CD14-positive monocyte (primary cell): Measurements from ENCODE around the gene SPIRE2. TPM values are rescaled to one million over a fixed set of nuclear protein-coding genes. Genes with fewer than 3 reads are reported as not detected.

ENCODE experiments used
- DNase-seq, 3 donors: peaks; one replicate each; pipeline ENCODE4 v3.0.0-alpha.2; 2011 to 2022
- H2AFZ ChIP-seq: 2 replicates; pipeline ENCODE4 v1.6.0; 2012; ENCODE audit warnings: mild to moderate bottlenecking, low read depth, low read length, inconsistent platforms; ENCODE audit not compliant: insufficient read depth, poor library complexity, severe bottlenecking
- H3K27ac ChIP-seq, 2 donors: 1 replicate in 1 of 2; 2 replicates in 1 of 2; pipeline ENCODE4 v1.5.1; 2012 to 2013; ENCODE audit warnings: low read length in 2 of 2, control low read depth in 1 of 2, inconsistent platforms in 1 of 2, low read depth in 1 of 2, mild to moderate bottlenecking in 1 of 2
- H3K27me3 ChIP-seq, 2 donors: one replicate each; pipeline versions ENCODE4 v1.6.0 to v1.6.1; 2011 to 2013; ENCODE audit warnings: low read length in 2 of 2; ENCODE audit not compliant: control insufficient read depth in 2 of 2, insufficient read depth in 2 of 2
- H3K36me3 ChIP-seq, 2 donors: replicated peaks in 1 of 2; 1 replicate in 1 of 2; 2 replicates in 1 of 2; pipeline versions ENCODE4 v1.5.1 to v1.6.1; 2012 to 2013; ENCODE audit warnings: low read length in 2 of 2, control low read depth in 1 of 2, inconsistent platforms in 1 of 2, mild to moderate bottlenecking in 1 of 2; ENCODE audit not compliant: insufficient read depth in 2 of 2, control insufficient read depth in 1 of 2
- H3K4me1 ChIP-seq, 2 donors: 1 replicate in 1 of 2; 2 replicates in 1 of 2; pipeline versions ENCODE4 v1.5.1 to v1.6.1; 2012 to 2013; ENCODE audit warnings: low read length in 2 of 2, control low read depth in 1 of 2, inconsistent platforms in 1 of 2, mild to moderate bottlenecking in 1 of 2, moderate library complexity in 1 of 2; ENCODE audit not compliant: insufficient read depth in 2 of 2, control insufficient read depth in 1 of 2
- H3K4me2 ChIP-seq: replicated peaks from 2 replicates; pipeline ENCODE3; 2012; ENCODE audit warnings: low read length, moderate library complexity, mild to moderate bottlenecking; ENCODE audit not compliant: poor library complexity, severe bottlenecking; ENCODE audit errors: extremely low read depth
- H3K4me3 ChIP-seq, 3 experiments: fragments of 200-600 bp in 1 of 3; sonication (generic) in 1 of 3; replicated peaks in 1 of 3; 1 replicate in 2 of 3; 2 replicates in 1 of 3; pipeline ENCODE4 v1.5.1; 2011 to 2013; ENCODE audit warnings: low read length in 3 of 3, mild to moderate bottlenecking in 3 of 3, control low read depth in 2 of 3, low read depth in 2 of 3, inconsistent platforms in 1 of 3, moderate library complexity in 1 of 3
- H3K79me2 ChIP-seq: 2 replicates; pipeline ENCODE4 v1.6.0; 2012; ENCODE audit warnings: mild to moderate bottlenecking, control low read depth, inconsistent platforms, low read length, moderate library complexity; ENCODE audit not compliant: insufficient read depth
- H3K9ac ChIP-seq: 2 replicates; pipeline ENCODE4 v1.6.0; 2017; ENCODE audit warnings: low read length, mild to moderate bottlenecking; ENCODE audit not compliant: insufficient read depth, poor library complexity, severe bottlenecking
- H3K9me3 ChIP-seq, 2 donors: replicated peaks in 1 of 2; 1 replicate in 1 of 2; 2 replicates in 1 of 2; pipeline versions ENCODE4 v1.5.1 to v1.6.1; 2012 to 2013; ENCODE audit warnings: low read length in 2 of 2, control low read depth in 1 of 2; ENCODE audit not compliant: control insufficient read depth in 1 of 2, insufficient read depth in 1 of 2
- H4K20me1 ChIP-seq: 2 replicates; pipeline ENCODE4 v1.6.0; 2012; ENCODE audit warnings: mild to moderate bottlenecking, low read length, control low read depth, moderate library complexity; ENCODE audit not compliant: insufficient read depth
- H3K27ac Mint-ChIP-seq, 7 donors: one replicate each; pipeline ENCODE4 v1.8.0; 2020; ENCODE audit warnings: mild to moderate bottlenecking in 7 of 7, mixed read lengths in 7 of 7, moderate library complexity in 6 of 7, inconsistent platforms in 2 of 7
- H3K27me3 Mint-ChIP-seq, 3 donors: one replicate each; pipeline ENCODE4 v1.8.0; 2021 to 2022; ENCODE audit warnings: low read depth in 3 of 3, mild to moderate bottlenecking in 3 of 3, mixed read lengths in 3 of 3, moderate library complexity in 3 of 3, inconsistent platforms in 1 of 3
- H3K36me3 Mint-ChIP-seq, 2 donors: one replicate each; pipeline ENCODE4 v1.8.0; 2020; ENCODE audit warnings: mixed read lengths in 2 of 2, inconsistent platforms in 1 of 2, mild to moderate bottlenecking in 1 of 2
- H3K4me1 Mint-ChIP-seq: one replicate; pipeline ENCODE4 v1.8.0; 2020; ENCODE audit warnings: mild to moderate bottlenecking, mixed read lengths
- H3K4me3 Mint-ChIP-seq, 2 donors: one replicate each; pipeline ENCODE4 v1.8.0; 2020; ENCODE audit warnings: mild to moderate bottlenecking in 2 of 2, mixed read lengths in 2 of 2, moderate library complexity in 1 of 2
- H3K9me3 Mint-ChIP-seq, 7 donors: one replicate each; pipeline ENCODE4 v1.8.0; 2020 to 2022; ENCODE audit warnings: mixed read lengths in 7 of 7, mild to moderate bottlenecking in 6 of 7, moderate library complexity in 6 of 7, inconsistent platforms in 2 of 7
- CTCF ChIP-seq: fragments of 200-600 bp; IDR thresholded peaks from one replicate; pipeline ENCODE4 v1.8.0; 2022; ENCODE audit warnings: antibody characterized with exemption, mild to moderate bottlenecking
- WGBS: methylation state at CpG from one replicate; pipeline ENCODE4 v1.1.5; 2013; ENCODE audit warnings: missing lambda C conversion rate; ENCODE audit not compliant: insufficient coverage; 5-methylcytosine and 5-hydroxymethylcytosine counted together
- intact Hi-C, 2 donors: fragments of 100-400 bp; cut with micrococcal nuclease; formaldehyde crosslinking; loops; one replicate each; pipeline versions ENCODE4 v1.15.0 to v1.15.1; 2023
- polyA plus RNA-seq, 3 donors: library from polyadenylated mRNA; depleted of rRNA in 1 of 3; unstranded in 2 of 3; stranded (reverse) in 1 of 3; fragments of 300-500 nt in 2 of 3; fragments of >200 nt in 1 of 3; fragmentation: Illumina TruSeq in 2 of 3; gene quantifications; 1 replicate in 2 of 3; 2 replicates in 1 of 3; pipeline ENCODE4 v1.2.3, GENCODE V29; 2012 to 2021

Gene SPIRE2
- polyA plus RNA-seq, 3 donors, result 0.09 to 1.2 TPM; not detected in 1

- H2AFZ ChIP-seq, result no peak overlapping the region
- H3K27me3 ChIP-seq, result no peaks in the 10 kb centered on the region
- no peak for TF ChIP-seq CTCF
- no peak overlapping the region for H3K9ac ChIP-seq
- H3K27ac Mint-ChIP-seq, result no peak overlapping the region
- H3K27me3 Mint-ChIP-seq, result peaks cover 0 to 1% (median 1%) of the 10 kb centered on the region in 3 donors
- DNase-seq, result no peak
- peaks cover 10 to 13% of the 10 kb centered on the region in 2 donors for H3K9me3 ChIP-seq
- WGBS, result no CpG with 5 or more reads among the region's 5 CpGs
- H3K4me1 ChIP-seq, result peaks cover 29 to 34% of the 10 kb centered on the region in 2 donors
- H4K20me1 ChIP-seq, result no peaks in the 10 kb centered on the region
- no peaks in the 10 kb centered on the region for H3K36me3 ChIP-seq
- no peak overlapping the region for H3K4me2 ChIP-seq
- peaks cover 0 to 19% of the 10 kb centered on the region in 2 donors for H3K36me3 Mint-ChIP-seq
- peaks cover 3 to 16% (median 9%) of the 10 kb centered on the region in 7 donors for H3K9me3 Mint-ChIP-seq
- peaks cover 8% of the 10 kb centered on the region for H3K79me2 ChIP-seq
- no peak overlapping the region for H3K4me3 ChIP-seq
- H3K4me3 Mint-ChIP-seq, result no peak overlapping the region
- H3K4me1 Mint-ChIP-seq, result peaks cover 27% of the 10 kb centered on the region
- intact Hi-C loops, result no loop called here
- H3K27ac ChIP-seq, result no peak overlapping the region
Measured at GRCh38 chr16:89867918-89868317, 39.6 kb downstream of the SPIRE2 start.

GRCh38 chr16:89869911-89870310 lies 41.6 kb downstream of the SPIRE2 start:
- Histone ChIP-seq H3K9me3 (peaks cover 10 to 13% of the 10 kb centered on the region in 2 donors), H4K20me1 (peaks cover 8% of the 10 kb centered on the region), H3K4me2 (no peak overlapping the region), H3K9ac (no peak overlapping the region), H3K79me2 (peaks cover 17% of the 10 kb centered on the region), H2AFZ (no peak overlapping the region), H3K36me3 (peaks cover 0 to 2% of the 10 kb centered on the region in 2 donors), H3K27me3 (no peaks in the 10 kb centered on the region), H3K4me3 (no peak overlapping the region), H3K27ac (no peak overlapping the region), H3K4me1 (peaks cover 17 to 23% of the 10 kb centered on the region in 2 donors)
- Mint-ChIP-seq H3K27ac (no peak overlapping the region), H3K27me3 (peaks cover 0 to 3% (median 1%) of the 10 kb centered on the region in 3 donors), H3K36me3 (peaks cover under 1 to 21% of the 10 kb centered on the region in 2 donors), H3K4me3 (no peak overlapping the region), H3K9me3 (peaks cover 3 to 16% (median 9%) of the 10 kb centered on the region in 7 donors), H3K4me1 (peaks cover 14% of the 10 kb centered on the region)
- no peak for TF ChIP-seq CTCF
- intact Hi-C loops, result loop anchor here (5.0 kb wide), 2 partner anchors 168 to 308 kb away; partner anchors contain the start of genes RPL13 (in 1 of the 2) and SPATA2L (in 1 of the 2)
- no peak for DNase-seq
- 96% methylated on average over 12 of the region's 12 CpGs for WGBS
